HepG2 (cell line): ENCODE measurements around the gene DBN1. TPM values are rescaled to one million over a fixed set of nuclear protein-coding genes. Genes with fewer than 3 reads are reported as not detected.

Source experiments
- FOXA3 ChIP-seq: IDR thresholded peaks from 2 replicates; pipeline ENCODE4 v1.6.1; 2016; ENCODE audit warnings: missing genetic modification reagents, missing compliant biosample characterization
- HNF1A ChIP-seq, 2 experiments: sonication (generic) in 1 of 2; formaldehyde crosslinking in 1 of 2; IDR thresholded peaks; 2 replicates each; pipeline versions ENCODE4 v1.4.0 to v1.6.1; 2016 to 2020; ENCODE audit warnings: borderline replicate concordance in 1 of 2, low read depth in 1 of 2, mild to moderate bottlenecking in 1 of 2, missing genetic modification reagents in 1 of 2
- ISL2 ChIP-seq: sonication (generic); formaldehyde crosslinking; IDR thresholded peaks from 2 replicates; pipeline ENCODE4 v1.5.0; 2020; ENCODE audit warnings: missing genetic modification reagents
- KLF16 ChIP-seq, 2 experiments: sonication (generic) in 1 of 2; formaldehyde crosslinking in 1 of 2; IDR thresholded peaks; 2 replicates each; pipeline versions ENCODE4 v1.6.1 to v1.8.0; 2016 to 2023; ENCODE audit warnings: missing genetic modification reagents in 2 of 2, missing compliant biosample characterization in 1 of 2
- MYC ChIP-seq: sonication (generic); formaldehyde crosslinking; IDR thresholded peaks from 2 replicates; pipeline ENCODE4 v1.9.0; 2021; ENCODE audit warnings: missing genetic modification reagents, borderline replicate concordance
- MYNN ChIP-seq: sonication (generic); formaldehyde crosslinking; IDR thresholded peaks from 2 replicates; pipeline ENCODE4 v1.4.0; 2020; ENCODE audit warnings: mild to moderate bottlenecking, low read depth, missing genetic modification reagents
- NFYB ChIP-seq: sonication (generic); formaldehyde crosslinking; IDR thresholded peaks from 2 replicates; pipeline ENCODE4 v1.4.0; 2020; ENCODE audit warnings: missing genetic modification reagents
- SMARCC2 ChIP-seq: fragments of 450-650 bp; IDR thresholded peaks from 2 replicates; pipeline ENCODE4 v1.6.1; 2017; ENCODE audit warnings: antibody characterized with exemption, mild to moderate bottlenecking
- STAG1 ChIP-seq: sonication (generic); formaldehyde crosslinking; IDR thresholded peaks from 2 replicates; pipeline ENCODE4 v1.4.0; 2020; ENCODE audit warnings: missing genetic modification reagents
- TEAD2 ChIP-seq: sonication (generic); formaldehyde crosslinking; IDR thresholded peaks from 2 replicates; pipeline ENCODE4 v1.9.0; 2021; ENCODE audit warnings: missing genetic modification reagents
- TERF1 ChIP-seq: sonication (generic); formaldehyde crosslinking; IDR thresholded peaks from 2 replicates; pipeline ENCODE4 v1.8.0; 2022; ENCODE audit warnings: mild to moderate bottlenecking, missing genetic modification reagents, moderate library complexity
- ZNF251 ChIP-seq: sonication (generic); formaldehyde crosslinking; IDR thresholded peaks from 2 replicates; pipeline ENCODE4 v1.9.0; 2021; ENCODE audit warnings: mild to moderate bottlenecking, missing genetic modification reagents
- ZNF431 ChIP-seq: sonication (generic); formaldehyde crosslinking; IDR thresholded peaks from 2 replicates; pipeline ENCODE4 v1.9.0; 2022; ENCODE audit warnings: missing genetic modification reagents, low read depth, mild to moderate bottlenecking, borderline replicate concordance
- ZNF605 ChIP-seq: sonication (generic); formaldehyde crosslinking; IDR thresholded peaks from 2 replicates; pipeline ENCODE4 v1.8.0; 2022; ENCODE audit warnings: mild to moderate bottlenecking, missing genetic modification reagents
- ZNF724P ChIP-seq: sonication (generic); formaldehyde crosslinking; IDR thresholded peaks from 2 replicates; pipeline ENCODE4 v1.8.0; 2022; ENCODE audit warnings: missing genetic modification reagents, borderline replicate concordance
- ZNF879 ChIP-seq: sonication (generic); formaldehyde crosslinking; IDR thresholded peaks from 2 replicates; pipeline ENCODE4 v1.8.1; 2023; ENCODE audit warnings: missing genetic modification reagents
- polyA plus RNA-seq, 8 experiments: library from polyadenylated mRNA; depleted of rRNA in 3 of 8; stranded (reverse) in 7 of 8; unstranded in 1 of 8; fragments of >200 nt; fragmentation: Illumina TruSeq in 4 of 8; extraction: Trizol in 4 of 8; gene quantifications; 2 replicates each; pipeline versions ENCODE4 v1.2.1 to v1.2.3, GENCODE V29; 2011 to 2016; ENCODE audit warnings: low read depth in 4 of 8, missing spikeins in 1 of 8, mixed read lengths in 1 of 8; ENCODE audit not compliant: insufficient read depth in 1 of 8
- total RNA-seq, 5 experiments: library from RNA; depleted of rRNA; stranded (reverse); fragments of >200 nt; fragmentation: Illumina TruSeq; extraction: Trizol; gene quantifications; 2 replicates each; pipeline ENCODE4 v1.2.3, GENCODE V29; 2016; ENCODE audit warnings: low read depth in 1 of 5
- TF ChIP-seq, protein P1 (sequence below): sonication (generic); formaldehyde crosslinking; IDR thresholded peaks from 2 replicates; pipeline ENCODE4 v1.4.0; 2020; ENCODE audit warnings: mild to moderate bottlenecking, missing genetic modification reagents
- TF ChIP-seq, protein P2 (sequence below): IDR thresholded peaks from 2 replicates; pipeline ENCODE4 v1.6.1; 2016
- TF ChIP-seq, protein P3 (sequence below): sonication (generic); formaldehyde crosslinking; conservative IDR thresholded peaks from 2 replicates; pipeline ENCODE4 v1.8.0; 2022; ENCODE audit warnings: mild to moderate bottlenecking, moderate library complexity, missing genetic modification reagents

DBN1 gene
- total and polyA plus RNA-seq, 2 of the 13 experiments (the other 11 are each of a cell fraction or from before 2014, with no cell fraction given): 27.0 to 37.3 TPM

- TF ChIP-seq STAG1 (CRISPR knock-in tag) (no peak), SMARCC2 (no peak), NFYB (CRISPR knock-in tag) (no peak), HNF1A (IDR thresholded peaks at IDR 0.05; ENCODE audit: low read depth) (no peak), HNF1A (CRISPR knock-in tag; IDR thresholded peaks at IDR 0.05; ENCODE audit: borderline replicate concordance) (no peak), ZNF879 (CRISPR knock-in tag) (no peak), ZNF431 (CRISPR knock-in tag) (no peak), ZNF605 (peak; percentile 44; the same call in 1 of the 2 replicates), FOXA3 (CRISPR knock-in tag) (0 out of 2 replicates have a peak, but pooled peaks have one; percentile 17), MYNN (CRISPR knock-in tag) (no peak), ZNF724P (CRISPR knock-in tag) (no peak), TERF1 (no peak), TEAD2 (CRISPR knock-in tag) (no peak), KLF16 (CRISPR knock-in tag; IDR thresholded peaks at IDR 0.05) (no peak), ISL2 (CRISPR knock-in tag) (no peak), MYC (peak; percentile 65; the same call in 1 of the 2 replicates), ZNF251 (CRISPR knock-in tag) (no peak)
- TF ChIP-seq, protein P1, sequence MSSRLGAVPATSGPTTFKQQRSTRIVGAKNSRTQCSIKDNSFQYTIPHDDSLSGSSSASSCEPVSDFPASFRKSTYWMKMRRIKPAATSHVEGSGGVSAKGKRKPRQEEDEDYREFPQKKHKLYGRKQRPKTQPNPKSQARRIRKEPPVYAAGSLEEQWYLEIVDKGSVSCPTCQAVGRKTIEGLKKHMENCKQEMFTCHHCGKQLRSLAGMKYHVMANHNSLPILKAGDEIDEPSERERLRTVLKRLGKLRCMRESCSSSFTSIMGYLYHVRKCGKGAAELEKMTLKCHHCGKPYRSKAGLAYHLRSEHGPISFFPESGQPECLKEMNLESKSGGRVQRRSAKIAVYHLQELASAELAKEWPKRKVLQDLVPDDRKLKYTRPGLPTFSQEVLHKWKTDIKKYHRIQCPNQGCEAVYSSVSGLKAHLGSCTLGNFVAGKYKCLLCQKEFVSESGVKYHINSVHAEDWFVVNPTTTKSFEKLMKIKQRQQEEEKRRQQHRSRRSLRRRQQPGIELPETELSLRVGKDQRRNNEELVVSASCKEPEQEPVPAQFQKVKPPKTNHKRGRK (CRISPR knock-in tag): no peak; the same call in 1 of the 2 replicates
- TF ChIP-seq, protein P2, sequence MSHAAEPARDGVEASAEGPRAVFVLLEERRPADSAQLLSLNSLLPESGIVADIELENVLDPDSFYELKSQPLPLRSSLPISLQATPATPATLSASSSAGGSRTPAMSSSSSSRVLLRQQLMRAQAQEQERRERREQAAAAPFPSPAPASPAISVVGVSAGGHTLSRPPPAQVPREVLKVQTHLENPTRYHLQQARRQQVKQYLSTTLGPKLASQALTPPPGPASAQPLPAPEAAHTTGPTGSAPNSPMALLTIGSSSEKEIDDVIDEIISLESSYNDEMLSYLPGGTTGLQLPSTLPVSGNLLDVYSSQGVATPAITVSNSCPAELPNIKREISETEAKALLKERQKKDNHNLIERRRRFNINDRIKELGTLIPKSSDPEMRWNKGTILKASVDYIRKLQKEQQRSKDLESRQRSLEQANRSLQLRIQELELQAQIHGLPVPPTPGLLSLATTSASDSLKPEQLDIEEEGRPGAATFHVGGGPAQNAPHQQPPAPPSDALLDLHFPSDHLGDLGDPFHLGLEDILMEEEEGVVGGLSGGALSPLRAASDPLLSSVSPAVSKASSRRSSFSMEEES (CRISPR knock-in tag): no peak
- TF ChIP-seq, protein P3, sequence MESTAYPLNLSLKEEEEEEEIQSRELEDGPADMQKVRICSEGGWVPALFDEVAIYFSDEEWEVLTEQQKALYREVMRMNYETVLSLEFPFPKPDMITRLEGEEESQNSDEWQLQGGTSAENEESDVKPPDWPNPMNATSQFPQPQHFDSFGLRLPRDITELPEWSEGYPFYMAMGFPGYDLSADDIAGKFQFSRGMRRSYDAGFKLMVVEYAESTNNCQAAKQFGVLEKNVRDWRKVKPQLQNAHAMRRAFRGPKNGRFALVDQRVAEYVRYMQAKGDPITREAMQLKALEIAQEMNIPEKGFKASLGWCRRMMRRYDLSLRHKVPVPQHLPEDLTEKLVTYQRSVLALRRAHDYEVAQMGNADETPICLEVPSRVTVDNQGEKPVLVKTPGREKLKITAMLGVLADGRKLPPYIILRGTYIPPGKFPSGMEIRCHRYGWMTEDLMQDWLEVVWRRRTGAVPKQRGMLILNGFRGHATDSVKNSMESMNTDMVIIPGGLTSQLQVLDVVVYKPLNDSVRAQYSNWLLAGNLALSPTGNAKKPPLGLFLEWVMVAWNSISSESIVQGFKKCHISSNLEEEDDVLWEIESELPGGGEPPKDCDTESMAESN (CRISPR knock-in tag): no peak
These were observed 64.2 kb downstream of the DBN1 start, which contains the start of gene F12 (continued) for GRCh38 chr5:177409043-177409801.
